KMS-11 (cell line): Measurements from ENCODE around the gene APOL2.

Experiments used
- H2AFZ ChIP-seq: fragments of 200-600 bp; sonication (generic); 2 replicates; pipeline ENCODE4 v1.6.1; 2016; ENCODE audit warnings: antibody characterized with exemption, mixed run types, low read depth
- H3K27ac ChIP-seq: fragments of 200-600 bp; sonication (generic); 2 replicates; pipeline ENCODE4 v1.6.1; 2016; ENCODE audit warnings: mild to moderate bottlenecking, mixed run types
- H3K27me3 ChIP-seq: fragments of 200-600 bp; sonication (generic); 2 replicates; pipeline ENCODE4 v1.6.1; 2017; ENCODE audit warnings: mild to moderate bottlenecking, low read depth, mixed run types, moderate library complexity; ENCODE audit not compliant: insufficient read depth
- H3K36me3 ChIP-seq: fragments of 200-600 bp; sonication (generic); 2 replicates; pipeline ENCODE4 v1.6.1; 2017; ENCODE audit warnings: mild to moderate bottlenecking, mixed run types; ENCODE audit not compliant: insufficient read depth
- H3K4me1 ChIP-seq: fragments of 200-600 bp; sonication (generic); 2 replicates; pipeline ENCODE4 v1.6.1; 2016; ENCODE audit warnings: mild to moderate bottlenecking, low read depth, mixed run types; ENCODE audit not compliant: poor library complexity, severe bottlenecking
- H3K4me2 ChIP-seq: fragments of 200-600 bp; sonication (generic); 2 replicates; pipeline ENCODE4 v1.7.0; 2016; ENCODE audit warnings: mild to moderate bottlenecking, mixed run types
- H3K4me3 ChIP-seq: fragments of 200-600 bp; sonication (generic); IDR thresholded peaks from 2 replicates; pipeline ENCODE4 v1.6.1; 2017; ENCODE audit warnings: low read depth, low read length, mixed read lengths; ENCODE audit not compliant: insufficient read depth
- H3K79me2 ChIP-seq: fragments of 200-600 bp; sonication (generic); 2 replicates; pipeline ENCODE4 v1.6.1; 2016; ENCODE audit warnings: low read depth, mixed run types; ENCODE audit not compliant: insufficient read depth
- H3K9ac ChIP-seq: fragments of 200-600 bp; sonication (generic); 2 replicates; pipeline ENCODE4 v1.6.1; 2016; ENCODE audit warnings: mild to moderate bottlenecking, mixed run types
- H4K20me1 ChIP-seq: fragments of 200-600 bp; sonication (generic); 2 replicates; pipeline ENCODE4 v1.6.1; 2016; ENCODE audit warnings: mild to moderate bottlenecking, mixed run types; ENCODE audit not compliant: insufficient read depth
- TF ChIP-seq, protein P1 (sequence below): fragments of 200-600 bp; sonication (generic); conservative IDR thresholded peaks from 2 replicates; pipeline ENCODE4 v1.6.1; 2017; ENCODE audit warnings: low read depth, mild to moderate bottlenecking, antibody characterized with exemption, low read length, moderate library complexity, mixed read lengths

APOL2 gene

DNA sequence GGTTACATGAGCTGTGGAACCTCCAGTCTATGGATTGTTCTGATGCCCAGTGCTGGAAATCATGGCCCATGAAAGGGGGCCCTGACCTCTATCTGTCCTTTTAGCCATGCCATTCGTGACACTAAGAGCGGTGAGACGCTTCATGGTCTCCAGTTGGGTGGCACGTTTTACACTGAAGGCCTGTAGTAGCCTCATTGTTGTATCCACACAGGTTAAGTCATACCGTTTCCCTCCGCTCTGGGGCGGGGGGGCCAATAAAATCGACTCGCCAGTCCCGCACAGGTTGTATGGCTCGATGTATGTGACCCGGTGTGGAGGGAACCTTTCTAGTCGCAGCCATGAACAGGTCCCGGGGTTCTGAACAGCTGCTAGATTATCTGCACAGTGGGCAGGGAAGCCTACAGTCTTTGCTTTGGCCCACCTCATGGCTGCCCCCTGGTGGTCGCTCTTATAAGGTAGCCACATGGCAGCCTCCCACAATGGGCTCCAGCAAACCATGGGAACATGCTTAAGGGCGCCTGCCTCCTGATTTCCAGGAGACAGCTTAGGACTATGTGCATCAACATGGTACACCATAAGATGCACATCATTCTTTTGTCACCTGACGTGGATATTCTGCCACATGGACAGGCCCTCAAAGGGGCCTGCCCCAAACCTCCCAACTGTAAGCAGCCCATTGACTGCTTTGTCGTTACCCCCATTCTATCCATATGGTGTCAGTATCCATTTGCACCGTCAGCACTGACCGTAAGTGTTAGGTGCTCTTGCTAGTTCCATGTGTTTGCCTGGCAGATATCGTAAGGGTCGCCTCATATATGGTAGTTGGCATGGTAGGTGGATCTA, 59.1 kb downstream of the APOL2 start:
- Histone ChIP-seq H3K36me3 (no peaks in the 10 kb centered on the region), H3K9ac (no peak overlapping the region), H3K4me2 (no peak overlapping the region)

GRCh38 chr22:36177160-36177559, 62.2 kb downstream of the APOL2 start:
- Histone ChIP-seq H3K79me2 (no peaks in the 10 kb centered on the region), H3K27me3 (no peaks in the 10 kb centered on the region)

More for the DNA sequence above, 59.1 kb downstream of the APOL2 start:
- H3K27me3 ChIP-seq: no peaks in the 10 kb centered on the region
- no peak overlapping the region for H3K27ac ChIP-seq
- H3K4me3 ChIP-seq: no peak overlapping the region
- H3K4me1 ChIP-seq: no peaks in the 10 kb centered on the region
- H2AFZ ChIP-seq: peak overlapping the region; percentile 26; the same call in 1 of the 2 replicates
- TF ChIP-seq, protein P1, sequence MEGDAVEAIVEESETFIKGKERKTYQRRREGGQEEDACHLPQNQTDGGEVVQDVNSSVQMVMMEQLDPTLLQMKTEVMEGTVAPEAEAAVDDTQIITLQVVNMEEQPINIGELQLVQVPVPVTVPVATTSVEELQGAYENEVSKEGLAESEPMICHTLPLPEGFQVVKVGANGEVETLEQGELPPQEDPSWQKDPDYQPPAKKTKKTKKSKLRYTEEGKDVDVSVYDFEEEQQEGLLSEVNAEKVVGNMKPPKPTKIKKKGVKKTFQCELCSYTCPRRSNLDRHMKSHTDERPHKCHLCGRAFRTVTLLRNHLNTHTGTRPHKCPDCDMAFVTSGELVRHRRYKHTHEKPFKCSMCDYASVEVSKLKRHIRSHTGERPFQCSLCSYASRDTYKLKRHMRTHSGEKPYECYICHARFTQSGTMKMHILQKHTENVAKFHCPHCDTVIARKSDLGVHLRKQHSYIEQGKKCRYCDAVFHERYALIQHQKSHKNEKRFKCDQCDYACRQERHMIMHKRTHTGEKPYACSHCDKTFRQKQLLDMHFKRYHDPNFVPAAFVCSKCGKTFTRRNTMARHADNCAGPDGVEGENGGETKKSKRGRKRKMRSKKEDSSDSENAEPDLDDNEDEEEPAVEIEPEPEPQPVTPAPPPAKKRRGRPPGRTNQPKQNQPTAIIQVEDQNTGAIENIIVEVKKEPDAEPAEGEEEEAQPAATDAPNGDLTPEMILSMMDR: peak; percentile 89
- no peaks in the 10 kb centered on the region for H3K79me2 ChIP-seq
- no peaks in the 10 kb centered on the region for H4K20me1 ChIP-seq

More at GRCh38 chr22:36177160-36177559, 62.2 kb downstream of the APOL2 start:
- TF ChIP-seq, protein P1: no peak
- Histone ChIP-seq H3K9ac (no peak overlapping the region), H3K27ac (no peak overlapping the region), H4K20me1 (no peaks in the 10 kb centered on the region), H3K4me2 (no peak overlapping the region), H3K4me3 (no peak overlapping the region), H3K4me1 (no peaks in the 10 kb centered on the region), H2AFZ (no peak overlapping the region), H3K36me3 (no peaks in the 10 kb centered on the region)
